HL-60 (cell line): ENCODE results near the gene PHB1.

Source experiments
- TF ChIP-seq, protein P1 (sequence below): IDR thresholded peaks from one replicate; pipeline ENCODE4 v1.5.1; 2011; ENCODE audit warnings: low read length, control low read depth, inconsistent platforms; ENCODE audit not compliant: insufficient read depth
- TF ChIP-seq, protein P2 (sequence below): IDR thresholded peaks from 2 replicates; pipeline ENCODE4 v1.6.1; 2012; ENCODE audit warnings: low read depth; ENCODE audit not compliant: insufficient replicate concordance

DNA sequence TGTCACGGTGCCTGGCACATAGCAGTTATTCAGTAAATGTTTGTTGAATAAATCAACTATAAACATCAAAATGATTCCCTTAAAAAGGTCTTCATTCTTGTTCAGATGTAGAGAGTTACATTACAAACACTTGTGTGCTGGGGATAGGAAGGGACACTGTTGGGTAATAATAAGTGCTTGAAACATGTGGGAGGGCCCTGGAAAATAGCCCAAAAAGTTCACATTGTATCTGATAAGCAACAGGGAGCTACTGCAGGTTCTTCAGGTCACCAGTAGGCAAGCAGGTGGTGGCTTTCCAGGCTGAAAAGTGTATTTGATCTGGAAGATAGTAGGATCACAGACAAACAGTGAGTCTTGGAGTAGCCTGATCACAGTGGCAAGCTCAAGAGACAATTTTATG is 33.6 kb downstream of the PHB1 start:
- TF ChIP-seq, protein P1, sequence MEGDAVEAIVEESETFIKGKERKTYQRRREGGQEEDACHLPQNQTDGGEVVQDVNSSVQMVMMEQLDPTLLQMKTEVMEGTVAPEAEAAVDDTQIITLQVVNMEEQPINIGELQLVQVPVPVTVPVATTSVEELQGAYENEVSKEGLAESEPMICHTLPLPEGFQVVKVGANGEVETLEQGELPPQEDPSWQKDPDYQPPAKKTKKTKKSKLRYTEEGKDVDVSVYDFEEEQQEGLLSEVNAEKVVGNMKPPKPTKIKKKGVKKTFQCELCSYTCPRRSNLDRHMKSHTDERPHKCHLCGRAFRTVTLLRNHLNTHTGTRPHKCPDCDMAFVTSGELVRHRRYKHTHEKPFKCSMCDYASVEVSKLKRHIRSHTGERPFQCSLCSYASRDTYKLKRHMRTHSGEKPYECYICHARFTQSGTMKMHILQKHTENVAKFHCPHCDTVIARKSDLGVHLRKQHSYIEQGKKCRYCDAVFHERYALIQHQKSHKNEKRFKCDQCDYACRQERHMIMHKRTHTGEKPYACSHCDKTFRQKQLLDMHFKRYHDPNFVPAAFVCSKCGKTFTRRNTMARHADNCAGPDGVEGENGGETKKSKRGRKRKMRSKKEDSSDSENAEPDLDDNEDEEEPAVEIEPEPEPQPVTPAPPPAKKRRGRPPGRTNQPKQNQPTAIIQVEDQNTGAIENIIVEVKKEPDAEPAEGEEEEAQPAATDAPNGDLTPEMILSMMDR: no peak
- TF ChIP-seq, protein P2, sequence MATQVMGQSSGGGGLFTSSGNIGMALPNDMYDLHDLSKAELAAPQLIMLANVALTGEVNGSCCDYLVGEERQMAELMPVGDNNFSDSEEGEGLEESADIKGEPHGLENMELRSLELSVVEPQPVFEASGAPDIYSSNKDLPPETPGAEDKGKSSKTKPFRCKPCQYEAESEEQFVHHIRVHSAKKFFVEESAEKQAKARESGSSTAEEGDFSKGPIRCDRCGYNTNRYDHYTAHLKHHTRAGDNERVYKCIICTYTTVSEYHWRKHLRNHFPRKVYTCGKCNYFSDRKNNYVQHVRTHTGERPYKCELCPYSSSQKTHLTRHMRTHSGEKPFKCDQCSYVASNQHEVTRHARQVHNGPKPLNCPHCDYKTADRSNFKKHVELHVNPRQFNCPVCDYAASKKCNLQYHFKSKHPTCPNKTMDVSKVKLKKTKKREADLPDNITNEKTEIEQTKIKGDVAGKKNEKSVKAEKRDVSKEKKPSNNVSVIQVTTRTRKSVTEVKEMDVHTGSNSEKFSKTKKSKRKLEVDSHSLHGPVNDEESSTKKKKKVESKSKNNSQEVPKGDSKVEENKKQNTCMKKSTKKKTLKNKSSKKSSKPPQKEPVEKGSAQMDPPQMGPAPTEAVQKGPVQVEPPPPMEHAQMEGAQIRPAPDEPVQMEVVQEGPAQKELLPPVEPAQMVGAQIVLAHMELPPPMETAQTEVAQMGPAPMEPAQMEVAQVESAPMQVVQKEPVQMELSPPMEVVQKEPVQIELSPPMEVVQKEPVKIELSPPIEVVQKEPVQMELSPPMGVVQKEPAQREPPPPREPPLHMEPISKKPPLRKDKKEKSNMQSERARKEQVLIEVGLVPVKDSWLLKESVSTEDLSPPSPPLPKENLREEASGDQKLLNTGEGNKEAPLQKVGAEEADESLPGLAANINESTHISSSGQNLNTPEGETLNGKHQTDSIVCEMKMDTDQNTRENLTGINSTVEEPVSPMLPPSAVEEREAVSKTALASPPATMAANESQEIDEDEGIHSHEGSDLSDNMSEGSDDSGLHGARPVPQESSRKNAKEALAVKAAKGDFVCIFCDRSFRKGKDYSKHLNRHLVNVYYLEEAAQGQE: no peak
